SU-DHL-6 (cell line): Measurements from ENCODE around the gene PRB2.

Experiments used
- CTCF ChIP-seq: fragments of 200-600 bp; sonication (generic); IDR thresholded peaks from one replicate; pipeline ENCODE4 v1.5.1; 2017; ENCODE audit warnings: antibody characterized with exemption, mild to moderate bottlenecking, low read length, moderate library complexity; ENCODE audit not compliant: insufficient read depth, poor library complexity, severe bottlenecking
- EZH2phosphoT487 ChIP-seq: fragments of 200-600 bp; sonication (generic), shearing (Covaris generic); conservative IDR thresholded peaks from 2 replicates; pipeline ENCODE4 v1.6.1; 2018; ENCODE audit warnings: mild to moderate bottlenecking, antibody characterized with exemption, low read length, moderate library complexity, mixed read lengths

- TF ChIP-seq CTCF (no peak), EZH2phosphoT487 (no peak)
These were observed 47.6 kb downstream of the PRB2 start for GRCh38 chr12:11347810-11348209.
